NCI-H748 treated with DMSO at 0.1 percent for 48 hours (cell line): ENCODE data around the gene THBD.

Source experiments
- DNase-seq: peaks from one replicate; lab custom pipeline; 2025; lab: John Stamatoyannopoulos, UW

Gene THBD

DNA sequence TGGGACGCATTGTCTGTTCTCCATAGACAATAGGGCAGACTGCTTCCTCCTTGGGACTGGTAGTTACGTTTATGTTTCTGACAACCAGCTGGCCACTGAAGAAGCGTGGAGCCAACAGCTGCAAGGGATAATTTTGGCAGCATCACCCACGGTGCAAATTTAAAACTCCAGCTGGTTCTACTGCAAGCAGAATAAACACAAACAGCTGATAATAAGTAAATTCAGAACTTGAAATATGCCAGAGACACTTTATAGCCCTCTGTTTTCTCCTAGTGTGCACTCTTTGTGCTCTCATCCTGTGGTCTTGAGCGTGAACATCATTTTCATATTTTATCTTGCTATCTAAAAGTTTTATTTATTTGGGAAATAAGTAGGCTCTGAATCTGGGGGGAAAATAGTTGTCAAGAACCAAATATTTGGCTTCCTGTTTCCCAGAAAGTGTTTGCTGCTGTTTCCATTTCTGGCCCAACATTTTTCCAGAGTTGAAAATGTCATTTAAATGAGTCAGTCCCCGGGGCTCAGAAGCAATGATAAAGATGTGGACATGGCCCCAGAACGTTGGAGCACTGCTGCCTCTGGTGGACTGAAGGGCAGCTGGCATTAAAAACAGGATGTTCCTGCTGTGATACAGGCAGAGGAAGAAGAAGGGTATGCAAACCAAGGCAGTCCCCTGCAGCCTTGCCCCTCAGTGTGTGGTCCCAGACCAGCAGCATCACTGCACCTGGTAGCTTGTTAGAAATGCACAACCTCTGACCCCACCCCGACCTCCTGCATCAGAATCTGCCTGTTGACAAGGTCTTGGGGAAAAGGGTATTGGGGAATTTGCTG is 12.5 kb upstream of the THBD start:
- peak; percentile 39 for DNase-seq

DNA sequence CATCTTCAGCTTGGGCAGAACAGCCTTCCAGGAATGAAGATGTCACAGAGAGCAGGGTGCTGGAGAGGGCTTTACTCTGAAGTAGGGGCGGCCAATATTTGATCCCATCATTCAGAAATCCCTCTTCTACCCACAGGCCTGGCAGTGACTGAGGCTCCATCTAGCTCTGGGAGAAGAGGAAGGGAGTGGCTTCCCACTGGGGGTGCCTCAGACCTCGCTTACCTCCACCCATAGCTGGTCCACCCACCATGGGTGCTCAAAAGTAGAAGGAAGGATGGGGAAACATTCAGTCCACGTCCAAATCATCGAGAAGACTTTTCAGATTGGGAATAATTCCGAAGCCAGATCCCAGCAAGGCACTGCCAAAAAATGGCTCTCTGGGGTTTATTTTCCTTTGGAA is 11.8 kb upstream of the THBD start:
- DNase-seq: no peak

DNA sequence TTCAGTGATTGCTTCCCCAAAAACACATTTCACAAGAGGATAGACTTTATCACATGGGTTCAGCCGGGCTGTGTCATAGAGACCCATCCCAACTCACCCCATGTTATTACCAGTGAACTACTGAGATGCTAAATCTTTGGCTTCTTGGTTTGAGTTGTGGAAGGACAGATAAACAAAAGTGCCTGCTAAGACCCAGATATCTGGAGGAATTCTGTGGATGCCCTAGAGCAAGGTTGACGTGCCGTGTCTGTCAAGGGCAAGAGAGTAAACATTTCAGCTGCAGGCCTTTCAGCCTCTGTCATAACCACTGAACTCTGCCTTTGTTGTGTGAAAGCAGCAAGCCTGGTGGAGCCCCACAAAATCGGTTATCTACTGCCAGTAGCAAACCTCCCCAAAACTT is 11.2 kb upstream of the THBD start:
- DNase-seq: no peak

DNA sequence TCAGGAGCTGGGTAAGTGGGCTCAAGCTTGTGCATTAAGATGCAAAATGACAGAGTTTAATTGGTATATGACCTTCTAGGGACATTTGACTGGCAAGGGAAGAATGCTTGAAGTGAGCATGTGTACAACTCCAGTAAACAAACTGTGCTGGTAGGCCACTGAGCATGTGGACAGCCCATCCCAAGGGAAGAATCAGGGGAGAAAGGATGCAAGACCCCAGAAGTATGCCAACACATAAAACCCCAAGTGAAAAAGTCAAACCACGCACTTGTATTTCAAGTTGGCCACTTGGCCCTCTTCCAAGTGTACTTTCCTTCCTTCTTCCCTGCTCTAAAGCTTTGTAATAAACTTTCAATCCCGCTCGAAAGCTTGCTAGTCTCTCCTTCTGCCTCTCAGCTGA is 10.4 kb upstream of the THBD start:
- DNase-seq: no peak

DNA sequence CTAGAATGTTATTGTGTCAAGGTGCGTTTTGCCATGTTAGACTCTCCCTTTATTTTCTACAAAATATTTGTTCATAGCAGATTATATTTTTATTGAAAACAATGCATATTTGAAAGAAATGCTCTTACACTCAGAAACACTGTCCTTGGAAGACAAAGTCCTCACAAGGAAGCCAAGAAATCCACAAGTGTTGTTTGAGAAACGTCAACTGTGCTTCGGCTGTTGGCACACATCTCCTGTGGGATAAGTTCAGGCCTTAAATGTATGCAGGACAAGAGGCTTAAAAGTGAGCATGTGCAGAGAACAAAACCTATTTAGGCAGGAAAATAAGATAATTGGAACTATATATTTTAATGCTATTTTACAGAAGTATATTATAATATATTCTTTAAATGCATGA is 9.5 kb upstream of the THBD start:
- DNase-seq: no peak

DNA sequence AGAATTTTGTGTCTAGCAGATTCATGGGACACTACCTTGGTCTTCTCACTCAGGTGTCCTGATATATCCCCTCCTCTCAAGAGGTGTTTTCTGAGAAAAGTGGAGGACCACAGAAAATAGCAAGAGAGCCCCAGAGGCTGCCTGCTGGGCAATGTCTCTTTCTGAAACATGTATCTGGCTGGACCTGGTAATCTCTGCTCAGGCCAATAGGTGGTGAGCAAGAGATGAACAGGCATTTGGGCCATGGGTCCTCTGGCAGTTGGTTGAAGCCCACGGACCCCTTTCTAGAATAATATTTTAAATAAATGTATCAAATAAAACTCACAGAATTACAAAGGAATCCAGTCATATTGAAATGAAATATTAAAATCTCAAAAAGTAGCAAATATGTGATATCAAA is 8.8 kb upstream of the THBD start:
- no peak for DNase-seq

DNA sequence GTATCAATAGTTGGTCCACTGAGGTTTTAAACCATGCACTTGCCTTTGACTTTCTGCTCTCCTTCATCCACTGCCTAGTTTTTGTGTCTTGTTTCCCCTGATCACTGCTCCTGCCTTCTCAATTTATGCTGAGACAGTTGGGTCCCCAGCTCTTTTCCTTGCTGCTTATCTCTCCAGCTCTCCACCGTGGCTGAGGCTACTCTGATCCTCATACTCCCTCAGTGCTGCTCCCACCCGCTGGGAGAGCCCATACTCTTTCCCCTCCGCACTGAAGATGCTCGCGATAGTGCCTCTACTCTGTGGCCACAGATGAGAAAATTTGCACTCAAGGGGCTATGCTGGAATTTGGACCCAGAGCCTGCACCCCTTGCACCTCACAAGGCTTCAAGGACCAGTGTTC is 3.4 kb upstream of the THBD start:
- no peak for DNase-seq

DNA sequence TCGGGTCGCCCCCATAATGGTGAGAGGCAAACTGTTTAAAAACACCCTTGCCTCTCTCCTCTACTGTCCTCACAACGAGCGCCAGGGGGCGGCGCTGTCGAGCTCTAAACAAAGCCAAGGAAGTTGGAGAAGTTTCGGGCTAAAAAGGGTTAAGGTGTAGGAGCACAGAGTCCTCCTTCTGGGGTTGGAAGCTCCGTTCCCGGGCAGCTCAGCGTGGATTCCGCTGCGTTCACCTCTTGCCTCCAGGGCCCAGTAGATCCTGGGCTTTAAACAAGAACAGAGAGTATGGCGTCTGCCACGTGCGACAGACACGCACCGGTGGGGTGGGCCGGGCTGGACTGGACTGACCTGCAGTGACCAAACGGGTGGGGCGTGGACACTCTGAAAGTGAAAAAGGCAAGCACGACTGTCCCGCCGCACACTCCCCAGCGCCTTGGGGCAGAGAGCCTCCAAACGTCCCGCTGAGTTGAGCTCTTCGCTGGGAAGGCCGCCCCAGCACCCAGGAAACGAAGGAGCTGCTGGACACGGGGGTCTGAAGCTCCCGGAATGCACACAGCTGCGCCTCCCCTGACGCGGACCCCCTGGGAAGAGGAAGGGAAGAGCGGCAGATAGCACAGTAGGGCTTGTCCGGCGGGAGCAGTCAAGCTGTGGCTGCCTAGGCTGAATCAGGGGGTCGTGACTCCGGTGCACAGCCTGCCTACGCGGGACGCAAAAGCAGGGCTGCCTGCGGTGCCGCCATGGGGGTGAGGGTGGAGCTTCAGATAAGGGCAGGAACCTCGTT is 1.6 kb upstream of the THBD start:
- peak; percentile 60 for DNase-seq

DNA sequence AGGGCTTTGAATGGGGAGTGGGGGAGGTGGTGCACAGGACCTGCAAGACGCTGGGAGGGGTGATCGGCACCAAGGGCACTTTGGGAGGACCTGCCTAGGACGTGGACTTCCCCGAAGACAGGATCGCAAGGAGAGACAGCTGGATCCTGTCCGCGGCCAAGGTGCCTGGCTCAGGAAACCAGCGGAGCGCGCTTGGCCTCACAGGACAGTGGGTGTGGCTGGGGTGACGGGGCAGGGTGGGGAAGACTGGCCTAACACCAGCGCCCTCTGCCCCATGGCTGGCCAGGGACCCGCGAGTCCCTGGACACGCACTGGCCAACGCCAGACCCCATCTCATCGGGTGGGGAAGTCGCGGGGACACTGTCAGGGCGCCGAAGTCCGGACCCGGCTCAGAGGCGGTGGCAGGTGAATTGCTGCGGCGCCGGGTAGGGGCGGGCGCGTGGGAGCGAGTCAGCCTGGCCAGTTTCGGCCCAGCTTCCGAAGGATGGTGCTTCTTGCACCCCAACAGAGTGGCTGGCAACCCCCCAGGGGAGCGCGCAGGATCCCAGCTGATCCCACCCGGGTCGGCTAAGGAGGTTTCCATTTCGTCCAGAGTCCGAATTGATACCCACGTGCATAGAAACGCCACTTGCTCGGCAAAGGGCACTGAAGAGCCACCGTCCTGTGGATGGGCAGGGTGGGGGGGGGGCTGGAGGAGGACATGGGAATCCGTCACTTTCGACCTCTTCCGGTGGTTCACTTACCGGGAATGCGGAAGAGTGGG is 785 bp upstream of the THBD start:
- DNase-seq: no peak

DNA sequence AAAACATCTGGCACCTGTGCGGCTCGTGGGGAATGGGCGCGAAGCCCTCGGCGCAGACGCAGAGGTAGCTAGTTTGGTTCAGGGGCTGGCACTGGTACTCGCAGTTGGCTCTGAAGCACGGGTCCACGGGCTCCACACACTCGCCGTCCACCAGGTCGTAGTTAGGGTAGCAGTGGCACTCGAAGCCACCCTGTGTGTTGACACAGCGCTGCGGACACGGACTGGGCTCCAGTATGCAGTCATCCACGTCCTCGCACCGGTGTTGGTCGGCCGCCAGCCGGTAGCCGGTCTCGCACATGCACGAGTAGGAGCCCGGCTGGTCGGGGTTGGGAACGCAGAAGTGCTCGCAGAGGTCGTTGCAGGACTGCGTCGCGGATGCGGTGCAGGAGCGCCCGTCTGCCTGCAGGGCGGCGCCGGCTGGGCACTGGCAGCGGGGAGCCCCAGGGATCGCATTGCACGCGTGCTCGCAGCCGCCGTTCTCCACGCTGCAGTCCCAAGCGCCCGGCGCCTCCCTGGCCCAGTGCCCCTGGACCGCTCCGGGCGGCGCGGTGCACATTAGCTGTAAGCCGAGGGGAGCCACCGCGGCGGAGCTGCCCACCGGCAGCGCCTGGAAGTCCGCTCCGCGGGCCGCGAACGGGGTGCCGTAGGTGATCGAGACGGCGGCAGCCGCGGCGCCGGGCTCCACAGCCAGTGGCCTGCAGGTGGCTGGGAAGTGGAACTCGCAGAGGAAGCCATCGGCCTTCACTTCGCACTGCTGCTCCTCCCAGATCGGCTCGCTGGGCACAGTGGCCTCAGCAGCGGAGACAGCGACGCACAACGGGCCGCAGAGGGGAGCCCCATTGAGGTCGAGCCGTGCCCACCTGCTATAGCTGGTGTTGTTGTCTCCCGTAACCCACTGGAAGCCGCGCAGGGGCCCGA is 930 bp downstream of the THBD start:
- peak; percentile 77 for DNase-seq

DNA sequence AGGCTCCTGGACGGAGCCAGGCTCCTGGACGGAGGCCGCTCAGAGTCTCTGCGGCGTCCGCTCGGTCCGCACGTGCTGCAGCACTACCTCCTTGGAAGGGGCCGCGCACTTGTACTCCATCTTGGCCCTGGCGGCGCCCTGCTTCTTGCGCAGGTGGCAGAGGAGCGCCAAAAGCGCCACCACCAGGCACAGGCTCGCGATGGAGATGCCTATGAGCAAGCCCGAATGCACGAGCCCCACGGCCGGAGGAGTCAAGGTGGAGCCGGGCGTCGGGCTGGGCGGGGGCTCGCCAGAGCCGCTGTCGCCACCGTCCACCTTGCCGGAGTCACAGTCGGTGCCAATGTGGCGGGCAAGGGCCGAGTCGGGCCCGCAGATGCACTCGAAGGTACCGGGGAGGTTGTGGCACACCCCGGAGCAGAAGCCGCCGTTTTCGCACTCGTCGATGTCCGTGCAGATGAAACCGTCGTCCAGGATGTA is 1.7 kb downstream of the THBD start:
- DNase-seq: peak; percentile 37

DNA sequence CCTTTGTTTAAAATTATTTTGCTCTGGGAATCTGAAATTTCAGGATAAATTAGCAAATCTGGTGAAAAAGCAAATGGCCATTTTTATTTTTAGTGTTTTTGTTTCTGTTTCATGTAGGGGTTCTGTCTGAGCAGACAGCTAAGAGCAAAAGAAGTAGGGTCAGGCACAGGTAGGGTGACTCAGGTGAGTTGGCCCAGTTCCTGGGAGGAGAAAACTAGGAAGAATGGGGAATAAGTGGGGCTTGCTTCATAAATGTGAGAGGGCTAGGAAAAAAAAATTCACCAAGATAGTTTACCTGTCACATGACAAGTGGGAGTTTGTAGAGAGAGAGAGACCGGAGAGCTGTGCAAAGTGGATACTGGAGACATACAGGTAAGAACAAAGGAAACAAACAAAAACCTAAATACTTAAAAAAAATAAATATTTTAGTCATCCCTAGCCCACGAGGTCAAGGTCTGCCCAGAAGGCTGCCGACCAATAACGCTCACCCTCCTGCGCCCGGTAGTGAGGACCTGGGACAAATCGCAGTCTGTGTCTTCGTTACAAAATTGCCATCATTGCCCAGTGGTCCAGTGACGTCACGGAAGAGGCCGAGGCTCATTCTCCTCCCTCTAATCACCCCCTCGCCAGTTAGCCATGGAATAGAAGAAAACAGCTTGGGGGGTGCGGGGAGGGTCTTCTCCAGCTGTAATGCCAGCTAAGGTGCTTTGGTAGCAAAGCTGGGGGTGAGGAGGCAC is 2.3 kb downstream of the THBD start:
- DNase-seq: peak; percentile 35

DNA sequence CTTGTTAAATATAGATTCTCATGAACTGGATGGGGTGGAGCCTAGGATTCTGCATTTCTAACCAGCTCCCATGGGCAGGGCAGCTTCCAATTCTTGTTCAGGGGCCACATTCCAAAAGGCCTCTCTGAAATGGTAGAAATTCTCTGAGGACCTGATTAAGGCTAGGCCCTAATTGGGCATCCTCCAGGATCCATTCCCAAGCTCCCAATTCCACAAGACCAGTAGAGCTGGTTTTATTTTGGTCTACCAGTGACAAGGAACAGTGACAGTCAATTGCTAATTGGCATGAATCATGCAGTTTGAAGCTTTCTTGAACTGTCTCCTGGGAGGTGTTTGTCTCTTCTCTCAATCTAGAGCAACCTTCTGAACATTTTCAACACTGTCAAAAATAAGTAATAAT is 3.0 kb downstream of the THBD start:
- no peak for DNase-seq

DNA sequence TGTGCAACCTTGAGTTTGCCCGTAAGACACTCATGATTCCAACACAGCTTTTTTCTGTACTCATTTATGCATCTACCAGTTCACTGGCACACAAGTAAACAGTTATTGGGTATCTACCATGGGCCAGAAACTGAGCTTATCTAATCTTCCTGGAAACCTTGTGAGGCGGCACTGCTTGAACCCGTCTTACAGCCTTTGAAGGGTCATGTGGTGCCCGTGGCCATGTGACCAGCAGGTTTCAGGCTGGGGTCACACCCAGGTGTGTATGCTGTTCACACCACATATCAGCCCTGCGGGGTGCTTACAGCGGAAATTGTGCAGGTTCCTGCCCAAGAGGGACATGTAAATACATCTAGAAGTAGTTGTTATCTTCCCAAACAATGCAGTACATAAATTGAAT is 6.1 kb downstream of the THBD start:
- DNase-seq: no peak

DNA sequence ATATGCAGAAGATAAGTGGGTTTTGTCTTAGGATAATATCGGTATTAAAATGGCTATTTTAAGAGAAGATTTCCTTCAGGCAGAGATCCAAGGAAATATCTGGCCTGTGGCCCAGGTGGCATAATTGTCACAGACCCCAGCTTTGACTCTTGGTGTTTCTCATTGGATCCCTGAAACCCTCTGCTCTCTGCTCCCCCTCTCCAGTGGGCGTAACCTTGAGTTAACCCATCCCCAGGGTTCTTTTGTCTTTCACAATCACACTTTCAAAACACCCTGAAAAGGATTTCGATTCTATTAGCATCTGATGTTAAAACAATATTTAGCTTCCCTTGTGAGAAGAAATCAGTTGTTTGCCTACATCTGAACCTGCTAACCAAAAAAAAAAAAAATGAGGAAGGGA is 7.2 kb downstream of the THBD start:
- DNase-seq: no peak

DNA sequence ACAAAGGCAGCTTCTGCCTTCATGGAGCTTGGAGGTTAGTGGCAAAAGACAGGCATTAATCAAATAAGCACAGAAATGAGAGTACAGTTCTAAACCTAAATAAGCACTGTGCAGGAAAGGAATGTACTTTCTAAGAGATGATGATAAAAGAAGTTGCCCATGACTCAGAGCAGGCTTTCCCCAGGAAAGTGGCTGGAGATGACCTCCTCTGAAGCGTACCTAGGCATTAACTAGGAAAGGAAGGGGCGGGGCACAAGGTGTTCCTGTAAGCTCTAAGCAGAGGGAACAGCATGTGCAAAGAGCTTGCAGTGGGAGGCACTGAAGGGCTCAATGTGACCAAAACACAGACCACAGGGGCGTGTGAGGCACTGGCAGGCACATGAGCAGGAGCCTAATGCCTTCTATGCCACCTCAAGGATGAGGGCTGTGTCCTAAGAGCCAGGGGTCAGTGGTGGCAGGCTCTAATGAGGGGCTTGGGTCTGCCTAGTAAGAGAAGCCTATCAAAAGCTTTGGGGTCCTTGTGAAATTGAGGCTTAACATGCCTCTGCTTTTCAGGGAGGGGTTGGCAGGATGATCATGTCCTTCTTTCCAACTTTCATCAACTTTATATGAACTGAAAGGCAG is 9.5 kb downstream of the THBD start:
- no peak for DNase-seq

DNA sequence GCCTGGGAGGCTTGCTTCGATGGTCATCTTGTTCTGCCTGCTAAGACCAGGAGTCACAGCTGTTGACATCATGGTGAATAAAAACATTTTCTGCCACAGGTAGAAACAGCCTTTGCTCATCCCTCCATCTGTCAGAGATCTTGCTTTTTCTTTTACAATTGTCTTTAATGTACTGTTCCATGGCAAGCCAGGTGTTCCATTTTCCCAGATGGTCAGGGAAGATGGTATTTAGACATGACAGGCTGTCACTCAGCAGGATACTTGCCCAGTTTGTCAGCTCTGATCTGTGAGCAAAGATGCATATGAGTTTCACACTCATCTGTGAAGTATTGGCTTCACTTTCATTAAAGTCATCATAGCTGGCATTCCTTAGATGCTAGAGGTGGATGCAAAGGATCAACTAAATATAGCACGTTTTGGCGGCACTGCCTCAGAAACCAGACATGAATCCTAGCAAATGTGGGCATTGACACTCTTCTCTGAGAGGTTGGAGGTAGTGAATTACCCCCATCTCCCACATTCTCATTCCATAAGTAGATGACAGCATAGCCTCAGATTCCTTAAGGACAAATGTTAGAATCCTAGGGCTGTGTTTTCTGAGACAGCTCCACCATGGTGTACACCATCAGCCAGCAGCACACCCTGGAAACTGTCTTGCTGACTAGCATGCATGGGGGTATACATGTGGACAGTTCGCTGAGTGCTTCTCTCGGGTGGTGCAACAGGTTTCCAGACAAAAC is 10.2 kb downstream of the THBD start:
- no peak for DNase-seq

DNA sequence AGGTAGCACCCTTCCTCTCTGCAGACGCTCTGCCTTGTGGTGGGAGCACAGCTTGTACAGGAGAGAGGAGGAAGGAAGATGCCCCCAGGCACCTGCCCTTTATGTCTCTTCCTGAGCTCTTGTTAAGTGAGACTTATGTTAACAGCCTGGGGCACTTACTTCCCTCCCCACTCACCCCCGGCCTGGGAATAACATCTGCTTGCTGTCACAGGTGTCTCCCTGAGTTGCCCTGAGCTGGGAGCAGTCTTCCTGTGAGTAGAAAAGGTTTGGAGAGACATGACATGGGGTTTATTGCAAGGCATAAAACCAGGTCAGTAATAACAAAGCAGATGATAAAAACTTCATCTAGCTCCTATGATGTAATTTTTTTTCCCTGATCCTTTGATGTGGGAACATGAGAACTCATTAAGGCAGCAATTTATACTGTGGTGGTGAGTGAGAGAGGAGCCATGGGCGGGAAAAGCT is 12.4 kb downstream of the THBD start:
- no peak for DNase-seq

DNA sequence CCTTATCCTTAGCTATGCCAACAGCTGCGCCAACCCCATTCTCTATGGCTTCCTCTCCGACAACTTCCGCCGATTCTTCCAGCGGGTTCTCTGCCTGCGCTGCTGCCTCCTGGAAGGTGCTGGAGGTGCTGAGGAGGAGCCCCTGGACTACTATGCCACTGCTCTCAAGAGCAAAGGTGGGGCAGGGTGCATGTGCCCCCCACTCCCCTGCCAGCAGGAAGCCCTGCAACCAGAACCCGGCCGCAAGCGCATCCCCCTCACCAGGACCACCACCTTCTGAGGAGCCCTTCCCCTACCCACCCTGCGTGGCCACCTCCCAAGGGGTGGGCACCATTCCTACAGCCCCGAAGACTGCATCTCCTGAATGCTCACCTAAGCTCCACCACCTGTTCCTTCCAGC is 13.1 kb downstream of the THBD start:
- no peak for DNase-seq

DNA sequence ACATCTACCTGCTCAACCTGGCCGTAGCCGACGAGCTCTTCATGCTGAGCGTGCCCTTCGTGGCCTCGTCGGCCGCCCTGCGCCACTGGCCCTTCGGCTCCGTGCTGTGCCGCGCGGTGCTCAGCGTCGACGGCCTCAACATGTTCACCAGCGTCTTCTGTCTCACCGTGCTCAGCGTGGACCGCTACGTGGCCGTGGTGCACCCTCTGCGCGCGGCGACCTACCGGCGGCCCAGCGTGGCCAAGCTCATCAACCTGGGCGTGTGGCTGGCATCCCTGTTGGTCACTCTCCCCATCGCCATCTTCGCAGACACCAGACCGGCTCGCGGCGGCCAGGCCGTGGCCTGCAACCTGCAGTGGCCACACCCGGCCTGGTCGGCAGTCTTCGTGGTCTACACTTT is 13.7 kb downstream of the THBD start:
- DNase-seq: no peak
